Epithelial cell of umbilical artery (primary cell): Measurements from ENCODE around the gene ZNF648. TPM values are rescaled to one million over a fixed set of nuclear protein-coding genes. Genes with fewer than 3 reads are reported as not detected.

Experiments
- total RNA-seq: library from RNA; depleted of rRNA; stranded (reverse); fragments of >200 nt; gene quantifications from 2 replicates; pipeline ENCODE4 v1.2.3, GENCODE V29; 2014

Gene ZNF648, protein sequence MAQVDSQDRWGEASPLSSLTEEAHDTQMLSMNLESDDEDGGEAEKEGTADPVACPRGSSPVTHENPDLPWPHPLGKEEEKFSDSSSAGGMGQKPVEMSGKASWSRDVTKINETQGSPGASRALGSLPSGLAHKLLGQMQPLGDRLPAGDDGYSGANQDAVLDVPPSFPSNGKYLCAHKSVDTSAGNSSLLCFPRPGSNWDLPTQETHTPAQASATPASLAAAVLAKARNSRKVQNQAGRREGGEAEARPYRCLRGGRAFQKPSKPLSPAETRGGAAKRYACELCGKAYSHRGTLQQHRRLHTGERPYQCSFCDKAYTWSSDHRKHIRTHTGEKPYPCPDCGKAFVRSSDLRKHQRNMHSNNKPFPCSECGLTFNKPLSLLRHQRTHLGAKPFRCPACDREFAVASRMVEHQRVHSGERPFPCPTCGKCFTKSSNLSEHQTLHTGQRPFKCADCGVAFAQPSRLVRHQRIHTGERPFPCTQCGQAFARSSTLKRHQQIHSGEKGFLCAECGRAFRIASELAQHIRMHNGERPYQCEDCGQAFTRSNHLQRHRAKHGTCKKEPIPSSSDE
- total RNA-seq, result not detected in 2 replicates

DNA sequence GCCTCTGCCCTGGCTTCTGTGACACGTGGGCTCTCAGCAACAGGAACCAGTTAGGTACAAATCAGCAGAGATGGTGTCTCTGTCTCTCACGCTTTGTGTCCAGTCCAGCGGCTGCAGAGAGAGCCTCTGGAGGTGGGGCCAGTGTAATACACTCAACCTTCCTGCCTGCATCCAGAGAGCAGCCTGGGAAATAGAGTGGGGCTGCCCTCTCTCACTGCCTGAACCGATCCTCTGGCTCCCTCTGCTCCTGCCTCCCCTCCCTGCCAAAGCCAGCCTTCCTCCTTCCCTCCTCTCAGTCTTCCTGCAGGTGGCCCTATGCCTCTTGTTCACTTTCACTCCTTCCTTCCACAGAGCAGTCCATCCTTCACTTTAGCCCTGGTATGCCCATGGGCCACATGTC is at the start of gene ZNF648:
Gene ZNF648, minus strand, starts transcription at position 119 of the 400 bp plus-strand sequence. CDS start 3,702 bp downstream, outside the sequence.

